ENCODE results near the gene KIF1A. TPM values are rescaled to one million over a fixed set of nuclear protein-coding genes. Genes with fewer than 3 reads are reported as not detected.

Gene KIF1A
- total RNA-seq, 6 experiments from 2014 or later: not detected

- no peak for TF ChIP-seq CTCF (IDR thresholded peaks at IDR 0.05)
- Mint-ChIP-seq H3K27ac (no peak overlapping the region), H3K9me3 (no peaks in the 10 kb centered on the region), H3K4me1 (ENCODE audit: low read depth) (no peaks in the 10 kb centered on the region), H3K36me3 (ENCODE audit: low read depth) (no peaks in the 10 kb centered on the region), H3K27me3 (ENCODE audit: insufficient read depth) (peaks cover 20% of the 10 kb centered on the region), H3K4me3 (no peak overlapping the region)
- no peak for DNase-seq
These were observed 87.8 kb downstream of the KIF1A start for GRCh38 chr2:240732184-240732583.

- DNase-seq: no peak
- Mint-ChIP-seq H3K36me3 (ENCODE audit: low read depth) (no peaks in the 10 kb centered on the region), H3K27ac (no peak overlapping the region), H3K27me3 (ENCODE audit: insufficient read depth) (peaks cover 19% of the 10 kb centered on the region), H3K9me3 (no peaks in the 10 kb centered on the region), H3K4me1 (ENCODE audit: low read depth) (no peaks in the 10 kb centered on the region), H3K4me3 (no peak overlapping the region)
- no peak for TF ChIP-seq CTCF (IDR thresholded peaks at IDR 0.05)
These were observed 88.9 kb downstream of the KIF1A start for GRCh38 chr2:240731178-240731545.

- Mint-ChIP-seq H3K27ac (no peak overlapping the region), H3K9me3 (no peaks in the 10 kb centered on the region), H3K4me1 (ENCODE audit: low read depth) (no peaks in the 10 kb centered on the region), H3K4me3 (no peak overlapping the region), H3K36me3 (ENCODE audit: low read depth) (no peaks in the 10 kb centered on the region), H3K27me3 (ENCODE audit: insufficient read depth) (peaks cover 22% of the 10 kb centered on the region)
- TF ChIP-seq CTCF (IDR thresholded peaks at IDR 0.05): no peak
- DNase-seq: no peak
These were observed 89.4 kb downstream of the KIF1A start for GRCh38 chr2:240730501-240731177.

- TF ChIP-seq CTCF (IDR thresholded peaks at IDR 0.05): no peak
- Mint-ChIP-seq H3K27me3 (ENCODE audit: insufficient read depth) (peaks cover 25% of the 10 kb centered on the region), H3K27ac (no peak overlapping the region), H3K36me3 (ENCODE audit: low read depth) (no peaks in the 10 kb centered on the region), H3K4me1 (ENCODE audit: low read depth) (no peaks in the 10 kb centered on the region), H3K4me3 (no peak overlapping the region), H3K9me3 (no peaks in the 10 kb centered on the region)
- DNase-seq: peak; percentile 7
These were observed 91.2 kb downstream of the KIF1A start for GRCh38 chr2:240728827-240729226.

GRCh38 chr2:240728361-240728760 is 91.7 kb downstream of the KIF1A start:
- Mint-ChIP-seq H3K4me1 (ENCODE audit: low read depth) (no peaks in the 10 kb centered on the region), H3K27ac (no peak overlapping the region), H3K36me3 (ENCODE audit: low read depth) (no peaks in the 10 kb centered on the region), H3K9me3 (no peaks in the 10 kb centered on the region), H3K4me3 (no peak overlapping the region), H3K27me3 (ENCODE audit: insufficient read depth) (peaks cover 29% of the 10 kb centered on the region)
- TF ChIP-seq CTCF (IDR thresholded peaks at IDR 0.05): no peak
- no peak for DNase-seq
